IMR-90 (cell line): ENCODE results near the gene TRIO. TPM values are rescaled to one million over a fixed set of nuclear protein-coding genes. Genes with fewer than 3 reads are reported as not detected.

Experiments
- CEBPB ChIP-seq: IDR thresholded peaks from 2 replicates; pipeline ENCODE4 v1.6.1; 2012; ENCODE audit warnings: low read depth, low read length, improper control_type of control experiment
- ELK1 ChIP-seq: fragments of 150-350 bp; IDR thresholded peaks from 2 replicates; pipeline ENCODE4 v1.6.1; 2016; ENCODE audit warnings: low read depth, mild to moderate bottlenecking, low read length, moderate library complexity, borderline replicate concordance
- FOS ChIP-seq: fragments of 150-350 bp; IDR thresholded peaks from 2 replicates; pipeline ENCODE4 v1.6.1; 2016; ENCODE audit warnings: low read depth, low read length
- MAZ ChIP-seq: IDR thresholded peaks from 2 replicates; pipeline ENCODE4 v1.6.1; 2012; ENCODE audit warnings: low read depth, mild to moderate bottlenecking, low read length, improper control_type of control experiment, moderate library complexity, borderline replicate concordance
- MXI1 ChIP-seq: IDR thresholded peaks from 2 replicates; pipeline ENCODE4 v1.6.1; 2012; ENCODE audit warnings: low read depth, mild to moderate bottlenecking, low read length, moderate library complexity, borderline replicate concordance
- NFE2L2 ChIP-seq: fragments of 150-350 bp; IDR thresholded peaks from 2 replicates; pipeline ENCODE4 v1.6.1; 2016; ENCODE audit warnings: low read depth, mild to moderate bottlenecking, low read length
- polyA plus RNA-seq, 3 experiments: library from polyadenylated mRNA; depleted of rRNA; stranded (reverse); fragments of >200 nt; gene quantifications; 2 replicates each; pipeline ENCODE4 v1.2.3, GENCODE V29; 2012; ENCODE audit warnings: low replicate concordance in 1 of 3
- total RNA-seq: library from RNA; depleted of rRNA; stranded (reverse); fragments of >200 nt; gene quantifications from 2 replicates; pipeline ENCODE4 v1.2.3, GENCODE V29; 2012

TRIO gene
- total and polyA plus RNA-seq, 2 of the 4 experiments (the other 2 are of a cell fraction), result 206 to 522 TPM

GRCh38 chr5:14296533-14297331 is 153.6 kb downstream of the TRIO start (continued):
- no peak for TF ChIP-seq CEBPB
- TF ChIP-seq MAZ, result no peak
- no peak for TF ChIP-seq FOS
- no peak for TF ChIP-seq MXI1
- TF ChIP-seq NFE2L2, result no peak
- no peak for TF ChIP-seq ELK1
